ENCODE data around the gene PRKN. TPM values are rescaled to one million over a fixed set of nuclear protein-coding genes. Genes with fewer than 3 reads are reported as not detected.

The PRKN gene
- polyA plus RNA-seq, 1 experiment, result 0.71 TPM

GRCh38 chr6:161711938-161712337, 1015.6 kb downstream of the PRKN start:
- no peak for DNase-seq (ENCODE audit: low read depth)
- Histone ChIP-seq H3K4me3 (ENCODE audit: low read depth, low read length) (no peak overlapping the region), H3K36me3 (ENCODE audit: control insufficient read depth, insufficient read depth, low read length) (no peaks in the 10 kb centered on the region), H3K27me3 (ENCODE audit: control insufficient read depth, insufficient read depth, low read length) (no peaks in the 10 kb centered on the region)
- ChIA-PET CTCF (no interaction called here), POLR2A (no interaction called here)
- TF ChIP-seq CTCF (IDR thresholded peaks at IDR 0.05; ENCODE audit: insufficient read depth, low read depth, low read length), result no peak

GRCh38 chr6:161711515-161711914, 1016.1 kb downstream of the PRKN start:
- ChIA-PET CTCF (no interaction called here), POLR2A (no interaction called here)
- DNase-seq (ENCODE audit: low read depth), result no peak
- Histone ChIP-seq H3K4me3 (ENCODE audit: low read depth, low read length) (no peak overlapping the region), H3K36me3 (ENCODE audit: control insufficient read depth, insufficient read depth, low read length) (no peaks in the 10 kb centered on the region), H3K27me3 (ENCODE audit: control insufficient read depth, insufficient read depth, low read length) (no peaks in the 10 kb centered on the region)
- TF ChIP-seq CTCF (IDR thresholded peaks at IDR 0.05; ENCODE audit: insufficient read depth, low read depth, low read length), result no peak

- H3K4me3 ChIP-seq (ENCODE audit: low read depth, low read length), result no peak overlapping the region
- H3K36me3 ChIP-seq (ENCODE audit: control insufficient read depth, insufficient read depth, low read length), result no peaks in the 10 kb centered on the region
- CTCF ChIA-PET, result no interaction called here
- H3K27me3 ChIP-seq (ENCODE audit: control insufficient read depth, insufficient read depth, low read length), result no peaks in the 10 kb centered on the region
- DNase-seq (ENCODE audit: low read depth), result no peak
- POLR2A ChIA-PET, result no interaction called here
- no peak for TF ChIP-seq CTCF (IDR thresholded peaks at IDR 0.05; ENCODE audit: insufficient read depth, low read depth, low read length)
These were observed 1016.9 kb downstream of the PRKN start for GRCh38 chr6:161710698-161711097.

GRCh38 chr6:161701056-161701455, 1026.5 kb downstream of the PRKN start:
- no peak for TF ChIP-seq CTCF (IDR thresholded peaks at IDR 0.05; ENCODE audit: insufficient read depth, low read depth, low read length)
- no peak overlapping the region for H3K4me3 ChIP-seq (ENCODE audit: low read depth, low read length)
- H3K27me3 ChIP-seq (ENCODE audit: control insufficient read depth, insufficient read depth, low read length), result no peaks in the 10 kb centered on the region
- ChIA-PET CTCF (no interaction called here), POLR2A (no interaction called here)
- no peaks in the 10 kb centered on the region for H3K36me3 ChIP-seq (ENCODE audit: control insufficient read depth, insufficient read depth, low read length)
- no peak for DNase-seq (ENCODE audit: low read depth)

- CTCF ChIA-PET, result interaction anchor here (1.1 to 3.7 kb wide), 3 partner anchors 79 to 303 kb away, joined by 4 to 24 read pairs (median 7); no protein-coding TSS in a partner anchor
These were observed 1030.8 kb downstream of the PRKN start for GRCh38 chr6:161696801-161697200.

More at GRCh38 chr6:161696801-161697200, 1030.8 kb downstream of the PRKN start:
- TF ChIP-seq CTCF (IDR thresholded peaks at IDR 0.05; ENCODE audit: insufficient read depth, low read depth, low read length), result no peak
- Histone ChIP-seq H3K4me3 (ENCODE audit: low read depth, low read length) (no peak overlapping the region), H3K36me3 (ENCODE audit: control insufficient read depth, insufficient read depth, low read length) (no peaks in the 10 kb centered on the region), H3K27me3 (ENCODE audit: control insufficient read depth, insufficient read depth, low read length) (no peaks in the 10 kb centered on the region)
- POLR2A ChIA-PET, result no interaction called here
- no peak for DNase-seq (ENCODE audit: low read depth)
